SW480 (cell line): ENCODE data around the gene C1QL4.
"Not testable (repeated sequence)": the region's sequence is repeated elsewhere in the genome, so short reads cannot be mapped to it uniquely, and the experiment has no call there.

Experiments used
- DNase-seq: peaks from one replicate; pipeline ENCODE4 v3.0.0-alpha.2; 2016; ENCODE audit warnings: low spot score

The C1QL4 gene

GRCh38 chr12:49301760-49302159, 35.2 kb downstream of the C1QL4 start:
- no peak for DNase-seq

- peak; percentile 53 for DNase-seq
Measured at GRCh38 chr12:49298160-49298559, 38.8 kb downstream of the C1QL4 start.

- no peak for DNase-seq
Measured at GRCh38 chr12:49297695-49298060, 39.3 kb downstream of the C1QL4 start.

- DNase-seq = peak; percentile 84
Measured at GRCh38 chr12:49296836-49297694, 39.9 kb downstream of the C1QL4 start.

GRCh38 chr12:49296034-49296835, 40.8 kb downstream of the C1QL4 start:
- peak; percentile 58 for DNase-seq

- DNase-seq = no peak
Measured at GRCh38 chr12:49295082-49295936, 41.7 kb downstream of the C1QL4 start, which contains the start of gene PRPH. Gene PRPH, plus strand, starts transcription at chr12:49295147. Its CDS starts 54 bp downstream, at chr12:49295201.

- no peak for DNase-seq
Measured at GRCh38 chr12:49294804-49295081, 42.2 kb downstream of the C1QL4 start.

DNA sequence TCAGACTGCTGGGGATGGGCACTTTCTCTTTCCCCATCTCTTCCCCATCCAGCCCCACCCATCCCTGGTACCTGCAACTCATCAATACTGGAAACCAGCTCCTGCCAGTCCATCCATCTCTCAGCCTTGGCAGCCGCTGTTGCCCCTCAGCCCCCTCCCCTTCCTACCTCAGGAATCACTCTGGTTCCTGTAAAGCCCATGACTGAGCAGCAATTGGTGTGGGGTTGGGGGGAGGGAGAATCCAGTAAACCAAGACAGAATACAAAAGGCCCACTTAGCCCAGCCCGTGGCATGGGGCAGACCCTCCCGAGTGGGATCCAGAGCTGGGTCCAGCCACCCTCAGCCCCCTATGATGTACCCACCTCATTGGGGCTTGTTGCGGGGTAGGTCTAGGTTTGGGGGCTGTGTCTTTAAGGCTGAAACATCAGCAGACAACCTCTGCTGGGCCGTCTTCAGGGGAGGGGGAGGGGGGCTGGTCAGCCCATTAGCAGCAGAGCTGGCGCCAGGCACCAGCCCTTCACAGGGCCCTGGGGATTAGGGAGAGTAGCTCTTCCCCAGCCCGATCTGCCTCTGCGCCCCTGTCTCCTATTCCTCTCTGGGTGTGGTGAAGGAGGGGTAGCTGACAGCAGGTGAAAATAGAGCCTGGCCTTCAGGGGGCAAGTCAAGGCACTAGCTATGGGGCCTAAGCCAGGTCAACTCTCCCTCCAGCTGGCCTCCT, 42.7 kb downstream of the C1QL4 start:
- DNase-seq = no peak

- DNase-seq = no peak
Measured at GRCh38 chr12:49293056-49293956, 43.7 kb downstream of the C1QL4 start.

- no peak for DNase-seq
Measured at GRCh38 chr12:49292729-49293055, 44.3 kb downstream of the C1QL4 start.

DNA sequence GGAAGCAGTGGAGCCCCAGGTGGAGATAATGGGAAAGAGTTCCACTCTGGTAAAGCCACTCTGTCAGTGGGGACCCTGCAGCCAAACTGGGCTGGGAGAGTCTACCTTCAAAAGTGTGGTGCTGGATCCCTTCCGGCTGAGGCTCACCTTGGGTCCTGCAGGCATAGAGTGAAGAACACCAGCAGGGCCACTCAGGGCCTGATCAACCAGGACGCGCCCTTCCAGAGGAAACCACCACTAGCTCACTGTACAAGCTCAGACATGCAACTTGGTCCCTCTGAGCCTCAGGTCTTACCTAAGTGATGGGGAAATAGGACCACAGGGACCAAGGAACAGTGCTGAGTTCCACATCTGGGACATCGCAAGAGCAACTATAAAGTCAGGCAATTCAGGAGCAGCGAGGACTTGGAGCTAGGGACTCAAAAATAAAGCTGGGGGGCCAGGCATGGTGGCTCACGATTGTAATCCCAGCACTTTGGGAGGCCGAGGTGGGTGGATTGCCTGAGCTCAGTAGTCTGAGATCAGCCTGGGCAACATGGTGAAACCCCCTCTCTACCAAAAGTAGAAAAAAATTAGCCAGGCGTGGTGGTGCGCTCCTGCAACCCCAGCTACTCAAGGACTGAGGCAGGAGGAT, 47.9 kb downstream of the C1QL4 start:
- DNase-seq = no peak

DNA sequence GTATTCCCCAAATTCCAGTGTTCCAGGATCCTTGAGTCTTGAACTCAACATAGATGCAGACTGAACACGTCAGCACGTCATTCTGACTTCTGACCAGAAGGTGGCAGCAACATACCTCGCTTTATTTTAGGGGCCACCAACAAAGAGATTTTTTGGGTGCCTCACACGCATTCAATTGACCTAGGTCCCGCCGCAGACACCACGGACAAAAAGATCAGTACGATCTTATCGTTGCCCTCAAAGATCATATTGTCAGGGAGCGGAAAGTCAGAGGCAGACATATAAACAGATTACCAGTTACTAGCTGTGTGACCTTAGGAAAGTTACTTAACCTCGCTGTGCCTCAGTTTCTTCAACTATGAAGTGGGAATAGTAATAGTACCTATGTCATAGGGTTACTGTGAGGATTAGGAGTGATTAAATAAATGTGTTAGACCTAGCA, 48.6 kb downstream of the C1QL4 start:
- peak; percentile 50 for DNase-seq

- DNase-seq = no peak
Measured at GRCh38 chr12:49287876-49288275, 49.1 kb downstream of the C1QL4 start.

GRCh38 chr12:49284672-49285071, 52.3 kb downstream of the C1QL4 start:
- no peak for DNase-seq

- DNase-seq = no peak
Measured at GRCh38 chr12:49283541-49284429, 53.2 kb downstream of the C1QL4 start.

DNA sequence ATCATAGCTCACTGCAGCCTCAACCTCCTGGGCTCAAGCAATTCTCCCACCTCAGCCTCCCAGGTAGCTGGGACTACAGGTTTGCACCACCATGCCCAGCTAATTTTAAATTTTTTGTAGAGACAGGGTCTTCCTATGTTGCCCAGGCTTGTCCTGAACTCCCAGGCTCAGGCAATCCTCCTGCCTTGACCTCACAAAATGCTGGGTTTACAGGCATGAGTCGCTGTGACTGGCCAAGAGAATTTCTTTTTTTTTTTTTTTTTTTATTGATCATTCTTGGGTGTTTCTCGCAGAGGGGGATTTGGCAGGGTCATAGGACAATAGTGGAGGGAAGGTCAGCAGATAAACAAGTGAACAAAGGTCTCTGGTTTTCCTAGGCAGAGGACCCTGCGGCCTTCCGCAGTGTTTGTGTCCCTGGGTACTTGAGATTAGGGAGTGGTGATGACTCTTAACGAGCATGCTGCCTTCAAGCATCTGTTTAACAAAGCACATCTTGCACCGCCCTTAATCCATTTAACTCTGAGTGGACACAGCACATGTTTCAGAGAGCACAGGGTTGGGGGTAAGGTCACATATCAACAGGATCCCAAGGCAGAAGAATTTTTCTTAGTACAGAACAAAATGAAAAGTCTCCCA, 54.1 kb downstream of the C1QL4 start:
- not testable (repeated sequence) for DNase-seq
